Left lung (tissue), 10 donors: ENCODE data around the gene CDK5R1. TPM values are rescaled to one million over a fixed set of nuclear protein-coding genes. Genes with fewer than 3 reads are reported as not detected.
A peak's percentile ranks its signal among the peaks of the same experiment; 100 is the strongest.

Source experiments
- ATAC-seq: fragments of 200-7000 bp; cut with Tn5 transposase; one replicate; pipeline ENCODE4 v1.9.1; 2020; ENCODE audit warnings: moderate library complexity
- DNase-seq, 4 donors: peaks; one replicate each; pipeline ENCODE4 v3.0.0-alpha.2; 2013 to 2020
- H3K27ac ChIP-seq, 2 donors: fragments of 200-600 bp; sonication (generic) in 1 of 2; one replicate each; pipeline versions ENCODE4 v1.5.0 to v1.8.0; 2020 to 2021
- H3K27me3 ChIP-seq, 2 donors: fragments of 200-600 bp; sonication (generic) in 1 of 2; one replicate each; pipeline versions ENCODE4 v1.5.0 to v1.8.0; 2020 to 2021
- H3K36me3 ChIP-seq, 2 donors: fragments of 200-600 bp; sonication (generic) in 1 of 2; one replicate each; pipeline versions ENCODE4 v1.5.0 to v1.8.0; 2020 to 2021
- H3K4me1 ChIP-seq, 2 donors: fragments of 200-600 bp; one replicate each; pipeline ENCODE4 v1.8.0; 2021
- H3K4me3 ChIP-seq, 2 donors: fragments of 200-600 bp; sonication (generic) in 1 of 2; one replicate each; pipeline versions ENCODE4 v1.5.0 to v1.8.0; 2020 to 2021; ENCODE audit warnings: mild to moderate bottlenecking in 1 of 2
- H3K9me3 ChIP-seq, 2 donors: fragments of 200-600 bp; sonication (generic) in 1 of 2; one replicate each; pipeline versions ENCODE4 v1.5.0 to v1.8.0; 2020 to 2021
- intact Hi-C, 2 donors: fragments of 100-400 bp; cut with DNase I; formaldehyde crosslinking; loops; one replicate each; pipeline versions ENCODE4 v1.11.2 to v1.14.2; 2022
- polyA plus RNA-seq, 6 donors: library from polyadenylated mRNA; unstranded; fragments of 120-200 nt; gene quantifications; one replicate each; pipeline ENCODE4 v1.2.1, GENCODE V29; 2013; ENCODE audit not compliant: insufficient read length in 6 of 6
- total RNA-seq, 2 donors: library from RNA; stranded (reverse); fragmentation: NEBNext Ultra II Directional; extraction: Animal tissue kit (Norgen Biotek cat#: 25700); gene quantifications; one replicate each; pipeline ENCODE4 v1.2.1, GENCODE V29; 2021
- TF ChIP-seq, protein P1 (sequence below), 2 donors: fragments of 200-600 bp; sonication (generic) in 1 of 2; IDR thresholded peaks; one replicate each; pipeline versions ENCODE4 v1.5.0 to v1.8.0; 2021; ENCODE audit warnings: antibody characterized with exemption in 2 of 2
- donor health status: DM: no; HTN: yes; CAD: no.
- donor health status: DM: no; HTN: no; CAD: no.

Gene CDK5R1
- total and polyA plus RNA-seq, 8 donors: 1.3 to 5.0 (median 3.7) TPM

DNA sequence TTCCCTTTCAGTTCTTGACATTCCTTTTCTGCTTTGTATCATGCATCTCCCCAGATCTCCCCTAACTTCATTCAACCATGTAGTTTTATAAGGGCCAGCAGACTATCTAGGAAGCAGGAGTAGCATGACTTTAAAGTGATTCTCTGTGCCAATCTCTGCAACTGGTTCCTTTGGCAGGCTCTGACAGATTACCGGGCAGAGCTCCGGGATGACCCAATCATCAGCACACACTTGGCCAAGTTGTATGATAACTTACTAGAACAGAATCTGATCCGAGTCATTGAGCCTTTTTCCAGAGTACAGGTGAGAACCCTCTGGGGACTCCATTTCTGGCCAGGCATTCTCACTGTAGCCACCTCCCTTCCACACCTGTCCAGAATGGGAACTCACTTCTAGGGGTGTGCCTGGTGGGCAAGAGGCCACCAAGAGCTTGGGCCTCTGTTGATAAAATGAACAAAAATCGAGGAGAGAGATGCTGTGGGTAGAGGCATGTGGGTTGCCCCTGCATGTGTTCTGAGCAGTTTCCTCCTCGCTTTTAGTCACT lies 7.6 kb upstream of the CDK5R1 start:
- H3K36me3 ChIP-seq: peaks cover 0 to 95% of the 10 kb centered on the region in 2 donors

DNA sequence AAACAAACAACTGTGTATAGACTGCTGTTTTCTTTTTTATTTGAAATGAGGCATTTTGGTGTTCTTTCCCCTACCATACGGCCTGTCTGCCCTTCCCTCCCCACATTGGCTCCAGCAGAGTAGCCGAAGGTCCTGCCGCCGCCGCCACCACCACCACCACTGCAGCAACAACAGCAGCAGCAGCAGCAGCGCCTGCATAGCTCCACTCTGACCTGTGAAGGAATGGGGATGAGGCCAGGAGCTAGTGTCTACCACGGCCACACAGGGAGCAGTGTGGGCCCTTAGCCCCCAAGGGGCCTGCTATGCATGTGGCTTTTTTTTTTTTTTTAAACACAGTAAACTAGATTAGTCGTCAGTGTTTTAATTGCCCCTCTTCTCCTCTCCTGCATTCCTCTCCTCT lies 5.6 kb upstream of the CDK5R1 start:
- intact Hi-C loops: loop anchor here in 1 of 2 donors (10.0 kb wide), 1 partner anchor 274 kb away; no protein-coding TSS in a partner anchor
- no peak overlapping the region for H3K27ac ChIP-seq
- H3K4me3 ChIP-seq: no peak overlapping the region
- TF ChIP-seq, protein P1, sequence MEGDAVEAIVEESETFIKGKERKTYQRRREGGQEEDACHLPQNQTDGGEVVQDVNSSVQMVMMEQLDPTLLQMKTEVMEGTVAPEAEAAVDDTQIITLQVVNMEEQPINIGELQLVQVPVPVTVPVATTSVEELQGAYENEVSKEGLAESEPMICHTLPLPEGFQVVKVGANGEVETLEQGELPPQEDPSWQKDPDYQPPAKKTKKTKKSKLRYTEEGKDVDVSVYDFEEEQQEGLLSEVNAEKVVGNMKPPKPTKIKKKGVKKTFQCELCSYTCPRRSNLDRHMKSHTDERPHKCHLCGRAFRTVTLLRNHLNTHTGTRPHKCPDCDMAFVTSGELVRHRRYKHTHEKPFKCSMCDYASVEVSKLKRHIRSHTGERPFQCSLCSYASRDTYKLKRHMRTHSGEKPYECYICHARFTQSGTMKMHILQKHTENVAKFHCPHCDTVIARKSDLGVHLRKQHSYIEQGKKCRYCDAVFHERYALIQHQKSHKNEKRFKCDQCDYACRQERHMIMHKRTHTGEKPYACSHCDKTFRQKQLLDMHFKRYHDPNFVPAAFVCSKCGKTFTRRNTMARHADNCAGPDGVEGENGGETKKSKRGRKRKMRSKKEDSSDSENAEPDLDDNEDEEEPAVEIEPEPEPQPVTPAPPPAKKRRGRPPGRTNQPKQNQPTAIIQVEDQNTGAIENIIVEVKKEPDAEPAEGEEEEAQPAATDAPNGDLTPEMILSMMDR (IDR thresholded peaks at IDR 0.05): no peak
- H3K9me3 ChIP-seq: no peaks in the 10 kb centered on the region
- H3K4me1 ChIP-seq: peaks cover 3 to 4% of the 10 kb centered on the region in 2 donors
- H3K36me3 ChIP-seq: peaks cover 0 to 74% of the 10 kb centered on the region in 2 donors
- no peak for ATAC-seq
- no peak for DNase-seq
- peaks cover 0 to 4% of the 10 kb centered on the region in 2 donors for H3K27me3 ChIP-seq

More for the DNA sequence above, 7.6 kb upstream of the CDK5R1 start:
- Histone ChIP-seq H3K27me3 (no peaks in the 10 kb centered on the region), H3K4me1 (peaks cover 0 to 3% of the 10 kb centered on the region in 2 donors), H3K4me3 (no peak overlapping the region), H3K27ac (no peak overlapping the region), H3K9me3 (no peaks in the 10 kb centered on the region)
- intact Hi-C loops: no loop called here
- no peak for DNase-seq
- TF ChIP-seq, protein P1 (IDR thresholded peaks at IDR 0.05): no peak
- ATAC-seq: no peak

GRCh38 chr17:32482568-32483320 lies 4.0 kb upstream of the CDK5R1 start:
- TF ChIP-seq, protein P1 (IDR thresholded peaks at IDR 0.05): no peak
- Histone ChIP-seq H3K4me3 (no peak overlapping the region), H3K27me3 (peaks cover 0 to 10% of the 10 kb centered on the region in 2 donors), H3K36me3 (peaks cover 0 to 59% of the 10 kb centered on the region in 2 donors), H3K27ac (peak overlapping the region in 1 of 2 donors; percentile 78), H3K4me1 (peaks cover 6 to 11% of the 10 kb centered on the region in 2 donors), H3K9me3 (no peaks in the 10 kb centered on the region)
- DNase-seq (no peak), ATAC-seq (no peak)
- intact Hi-C loops: loop anchor here in 1 of 2 donors (10.0 kb wide), 1 partner anchor 272 kb away; no protein-coding TSS in a partner anchor

DNA sequence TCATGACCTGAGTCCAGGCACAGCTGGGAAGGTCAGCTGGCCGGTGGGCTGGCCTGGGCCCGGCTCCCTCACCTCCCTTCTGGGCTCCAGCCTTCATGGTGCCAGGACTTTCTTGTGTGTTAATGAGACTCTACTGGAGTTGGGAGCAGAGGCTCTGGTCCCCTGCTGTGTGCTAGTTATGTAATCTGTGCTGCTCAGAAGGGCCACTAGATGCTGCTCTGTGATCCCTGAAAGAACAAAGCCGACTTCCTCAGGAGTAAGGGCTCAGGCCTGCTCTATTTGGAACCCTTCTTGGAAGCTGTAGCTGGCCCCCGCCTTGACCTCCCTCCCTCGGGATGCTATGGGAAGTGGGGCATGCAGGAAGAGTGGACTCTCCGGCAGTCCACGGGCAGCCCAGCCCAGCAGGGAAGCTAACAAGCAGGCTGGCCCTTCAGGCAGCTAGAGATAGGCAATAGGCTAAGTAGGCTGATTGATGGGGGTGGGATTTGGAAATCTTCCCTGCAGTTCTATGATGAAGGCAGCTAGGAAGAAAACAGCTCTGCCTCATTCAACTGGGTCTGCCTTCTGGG lies 3.3 kb upstream of the CDK5R1 start:
- peaks cover 0 to 59% of the 10 kb centered on the region in 2 donors for H3K36me3 ChIP-seq
- peaks cover 7 to 18% of the 10 kb centered on the region in 2 donors for H3K4me1 ChIP-seq
- TF ChIP-seq, protein P1 (IDR thresholded peaks at IDR 0.05): peak in 1 of 2 donors; percentile 48
- intact Hi-C loops: loop anchor here in 1 of 2 donors (10.0 kb wide), 1 partner anchor 271 kb away; no protein-coding TSS in a partner anchor
- H3K9me3 ChIP-seq: no peaks in the 10 kb centered on the region
- ATAC-seq (peak; percentile 57), DNase-seq (peak in 2 of 4 donors; percentile 83 to 84)
- H3K4me3 ChIP-seq: no peak overlapping the region
- H3K27me3 ChIP-seq: peaks cover 0 to 16% of the 10 kb centered on the region in 2 donors
- H3K27ac ChIP-seq: peak overlapping the region in 1 of 2 donors; percentile 78
